GM20431 (cell line): ENCODE measurements around the gene UPK3BL1.
"Not testable (repeated sequence)": the region's sequence is repeated elsewhere in the genome, so short reads cannot be mapped to it uniquely, and the experiment has no call there.

Experiments used
- in situ Hi-C: fragments of 300-500 bp; cut with MseI, MboI; formaldehyde crosslinking; loops from one replicate; pipeline ENCODE4 v1.15.0; 2020; ENCODE audit warnings: low sequenced_read_pairs; ENCODE audit not compliant: unreplicated experiment

Gene UPK3BL1

GRCh38 chr7:102589857-102590256, 52.7 kb downstream of the UPK3BL1 start:
- in situ Hi-C loops, result not testable (repeated sequence)
